ENCODE results near the gene NGF.

Gene NGF

GRCh38 chr1:115307661-115308060 is 30.4 kb downstream of the NGF start:
- DNase-seq, result no peak

DNA sequence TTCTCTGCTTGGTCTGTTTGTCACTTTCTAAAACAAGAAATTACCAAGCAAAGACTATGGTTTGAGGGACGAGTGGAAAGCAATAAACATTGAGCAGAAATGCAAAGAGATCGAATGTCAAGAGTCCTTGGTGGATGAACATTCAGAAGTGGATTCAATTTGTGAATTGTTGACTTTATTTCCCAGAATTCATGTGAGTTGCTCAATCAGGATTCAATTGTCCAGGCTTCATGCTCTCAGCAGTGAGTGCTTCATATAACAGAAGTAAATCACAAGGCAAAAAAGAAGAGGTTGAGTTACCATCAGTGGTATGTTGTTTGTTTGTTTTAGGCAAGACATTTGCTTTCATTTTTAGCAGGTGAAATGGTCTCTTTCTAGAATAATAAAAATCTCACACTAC is 31.9 kb downstream of the NGF start:
- no peak for DNase-seq

DNA sequence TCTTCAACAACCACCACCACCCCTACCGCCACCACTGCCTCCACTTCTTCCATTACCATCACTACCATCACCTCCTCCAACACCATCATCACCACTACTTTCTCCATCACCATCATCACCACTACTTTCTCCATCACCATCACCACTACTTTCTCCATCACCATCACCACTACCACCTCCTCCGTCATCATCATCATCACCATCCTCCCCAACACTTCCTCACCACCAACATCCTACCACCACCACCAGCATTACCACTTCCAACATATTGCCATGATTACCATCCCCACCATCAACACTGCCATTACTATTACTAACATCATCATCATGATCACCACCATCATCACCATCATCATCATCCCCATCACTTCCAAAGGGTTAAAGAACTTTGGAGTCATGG is 34.7 kb downstream of the NGF start:
- no peak for DNase-seq

DNA sequence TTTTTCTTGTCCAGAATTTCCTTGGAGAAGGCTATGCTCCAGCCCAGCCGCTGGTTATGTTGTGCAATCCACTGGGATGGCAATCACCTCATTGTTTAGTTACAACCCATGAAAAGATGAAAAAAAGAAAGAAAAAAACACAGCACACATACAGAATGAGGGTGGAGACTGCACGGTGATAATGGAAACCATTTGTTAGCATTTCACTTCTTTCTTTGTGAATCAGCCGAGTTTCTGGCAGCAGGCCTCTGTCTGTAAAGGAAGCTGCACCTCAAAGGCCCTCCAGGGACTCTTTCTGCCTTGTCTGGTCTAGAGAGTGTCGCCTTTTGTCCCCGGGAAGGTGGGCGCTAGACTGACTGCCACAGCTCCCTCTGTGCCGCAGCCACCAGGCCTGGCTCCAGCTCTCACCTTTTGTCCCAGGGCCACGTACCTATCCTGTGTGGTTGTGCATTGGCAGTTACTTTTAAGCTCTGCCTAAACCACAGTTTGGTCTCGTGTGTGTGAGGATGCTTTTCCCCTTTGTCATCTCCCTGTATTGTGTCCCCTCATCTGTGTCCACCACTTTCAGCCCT is 35.6 kb downstream of the NGF start:
- no peak for DNase-seq

DNA sequence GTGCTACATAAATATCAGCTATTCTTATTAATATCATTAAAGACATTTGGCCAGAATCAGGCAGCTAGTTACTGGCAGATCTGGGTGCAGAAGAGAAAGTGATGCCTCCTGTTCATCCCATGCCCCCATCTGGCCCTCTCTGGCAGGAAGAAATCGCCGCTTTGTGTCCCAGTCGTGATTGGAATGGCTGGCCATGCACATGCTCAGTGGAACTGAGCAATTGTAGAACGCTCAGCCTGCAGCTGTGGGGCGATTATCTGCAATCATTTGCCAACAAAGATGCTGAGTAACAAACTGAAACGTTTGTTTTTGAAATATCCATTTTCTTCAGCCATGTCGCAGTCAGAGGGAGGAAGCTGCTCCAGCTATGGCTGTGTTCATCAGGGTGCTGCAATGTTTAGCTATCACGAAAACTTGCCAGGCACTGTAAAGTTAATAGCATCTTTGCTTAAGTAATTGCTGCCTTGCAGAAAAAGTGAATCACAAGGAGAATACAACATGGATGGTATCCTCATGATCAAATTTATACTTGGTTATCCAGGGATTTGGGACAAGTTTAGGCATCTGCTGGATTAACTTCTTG is 36.5 kb downstream of the NGF start:
- DNase-seq, result no peak

GRCh38 chr1:115300087-115300876 is 37.8 kb downstream of the NGF start:
- DNase-seq, result no peak

GRCh38 chr1:115299266-115299665 is 38.8 kb downstream of the NGF start:
- no peak for DNase-seq

- no peak for DNase-seq
Measured at GRCh38 chr1:115296981-115297380, 41.1 kb downstream of the NGF start.

GRCh38 chr1:115295904-115296696 is 41.9 kb downstream of the NGF start:
- no peak for DNase-seq

- no peak for DNase-seq
Measured at GRCh38 chr1:115293899-115294298, 44.1 kb downstream of the NGF start.

DNA sequence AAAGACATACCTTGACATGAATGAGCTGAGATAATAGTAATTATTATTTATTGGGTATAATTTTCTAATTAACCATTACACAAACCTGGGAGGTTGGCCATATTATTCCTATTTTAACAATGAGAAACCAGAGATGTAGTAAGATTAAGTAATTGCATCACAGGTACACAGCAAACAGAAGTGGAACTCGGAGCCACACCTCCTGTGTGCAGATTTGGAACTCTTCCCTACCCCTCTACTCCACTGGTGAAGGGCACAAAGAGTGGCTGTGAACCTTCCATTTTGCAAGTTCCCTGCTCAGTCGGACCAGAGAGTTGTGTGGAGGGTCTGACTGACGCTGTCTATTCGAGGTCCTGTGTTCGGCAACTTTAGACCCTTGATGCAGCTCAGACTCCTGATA is 45.0 kb downstream of the NGF start:
- DNase-seq, result no peak

DNA sequence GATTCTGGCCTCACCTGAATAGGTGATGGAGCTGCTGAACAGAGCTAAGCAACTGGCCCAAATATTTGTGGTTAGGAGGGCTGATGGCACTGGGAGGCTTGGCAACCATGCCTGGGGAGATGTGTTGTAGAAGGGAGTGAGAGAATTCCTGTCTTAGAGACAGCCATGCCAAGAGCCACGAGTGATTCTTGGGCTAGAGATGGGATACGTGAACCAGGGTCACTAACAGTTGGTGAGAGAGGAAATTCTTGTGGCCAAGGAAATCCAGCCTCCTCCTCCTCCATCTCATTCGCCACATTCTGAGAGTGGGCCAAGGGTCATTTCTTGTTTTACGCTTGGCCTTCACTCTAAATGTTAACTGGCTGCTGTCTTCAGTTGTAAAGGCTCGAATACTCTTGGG is 46.3 kb downstream of the NGF start:
- no peak for DNase-seq

DNA sequence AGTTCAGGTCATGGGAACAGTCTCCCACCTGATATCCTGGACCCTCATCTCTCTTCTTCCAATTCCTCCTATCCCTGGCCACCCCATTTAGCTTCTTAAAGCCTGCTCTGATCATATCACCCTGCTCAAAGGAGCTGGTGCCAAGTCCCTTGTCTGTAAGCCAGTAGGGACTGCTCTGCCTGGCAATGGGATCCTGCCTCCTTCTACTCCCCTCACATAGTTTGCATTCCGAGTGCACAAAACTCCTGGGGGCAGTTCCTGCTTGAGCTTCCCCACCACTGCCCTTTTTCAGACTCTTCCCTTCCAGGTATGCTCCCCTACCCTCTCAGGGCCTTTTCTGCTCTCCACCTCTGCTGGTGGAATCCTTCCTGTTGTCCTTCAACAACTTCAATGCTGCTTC is 48.1 kb downstream of the NGF start:
- no peak for DNase-seq

- DNase-seq, result no peak
Measured at GRCh38 chr1:115288591-115289198, 49.4 kb downstream of the NGF start.

GRCh38 chr1:115286431-115287205 is 51.4 kb downstream of the NGF start:
- DNase-seq, result no peak

DNA sequence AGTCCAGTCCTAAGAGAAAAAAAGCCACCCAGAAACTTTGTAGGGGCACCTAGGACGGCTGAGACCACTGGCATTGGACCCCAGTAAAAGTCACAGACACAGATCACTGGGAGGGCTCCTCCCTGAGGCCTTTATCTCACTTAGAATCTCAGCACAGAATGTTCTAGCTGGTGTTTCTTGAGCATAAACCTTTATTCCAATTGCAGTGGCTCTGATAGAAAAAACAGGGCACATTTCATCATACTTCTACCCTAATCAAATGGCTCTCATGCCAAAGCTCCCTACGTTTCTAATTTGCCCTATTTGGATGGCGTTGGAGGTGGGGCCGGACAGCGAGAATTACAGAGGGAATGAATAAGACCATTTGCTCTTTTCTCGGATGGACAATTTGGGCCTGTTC is 53.8 kb downstream of the NGF start:
- DNase-seq, result no peak

DNA sequence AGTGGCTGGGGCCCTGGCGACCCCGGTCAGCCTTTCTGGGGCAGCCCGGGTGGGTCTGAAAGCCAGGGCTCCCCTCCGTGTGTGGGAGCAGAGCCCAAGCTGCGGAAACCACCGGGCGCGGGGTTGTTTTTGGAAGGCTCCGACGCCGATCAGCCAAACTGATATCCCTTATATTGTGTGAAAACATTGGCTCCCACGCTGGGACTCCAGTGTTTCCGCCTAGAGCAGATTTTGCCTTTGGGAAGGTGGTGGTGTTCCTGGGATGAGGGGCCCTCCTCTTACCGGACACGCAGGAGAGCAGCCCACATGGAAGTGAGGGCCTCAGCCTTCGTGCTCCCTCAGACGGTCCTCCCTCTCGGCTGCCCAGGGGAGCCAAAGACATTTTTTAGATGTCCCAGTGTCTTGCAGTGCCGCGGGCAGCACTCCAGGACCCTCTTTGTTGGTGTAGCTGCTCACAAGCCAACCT is 54.3 kb downstream of the NGF start:
- no peak for DNase-seq

DNA sequence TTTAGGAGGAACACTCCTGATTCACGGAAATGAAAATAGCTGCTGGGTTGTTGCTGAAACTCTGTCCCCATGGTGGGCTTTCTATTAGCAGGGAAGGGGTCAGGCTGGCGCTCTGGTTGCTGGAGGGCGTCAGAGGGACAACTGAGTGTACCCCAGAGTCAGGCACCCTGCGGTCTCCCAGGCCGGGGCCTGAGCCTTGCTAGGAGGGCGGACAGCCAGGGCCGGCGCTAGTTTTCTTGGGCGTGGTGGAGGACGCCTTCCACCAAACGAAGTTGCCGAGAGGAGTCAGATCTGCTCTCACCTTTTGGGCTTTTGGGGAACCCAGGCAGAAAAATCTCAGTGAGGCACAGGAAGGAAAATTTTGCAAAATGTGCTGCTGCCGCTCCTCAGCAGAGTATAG is 54.8 kb downstream of the NGF start:
- DNase-seq, result no peak

DNA sequence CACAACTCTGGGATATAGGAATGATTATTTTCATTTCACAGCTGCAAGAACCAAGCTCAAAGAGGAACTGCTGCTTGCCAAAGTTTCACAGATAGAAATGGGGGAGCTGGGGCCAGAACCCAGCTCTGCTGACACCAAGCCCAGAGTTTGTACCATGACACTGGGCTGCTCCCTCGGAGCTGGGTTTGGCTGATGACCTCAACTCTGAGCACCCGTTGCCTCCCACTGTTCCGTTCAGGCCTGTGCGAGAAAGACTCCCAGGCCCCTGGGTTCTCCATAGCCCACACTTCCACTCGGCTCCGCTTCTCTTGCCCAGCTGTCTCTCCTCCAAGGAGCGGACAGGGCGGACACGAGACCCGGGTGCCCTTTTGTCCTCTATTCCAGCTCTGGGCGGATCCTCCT is 55.2 kb downstream of the NGF start:
- DNase-seq, result no peak

DNA sequence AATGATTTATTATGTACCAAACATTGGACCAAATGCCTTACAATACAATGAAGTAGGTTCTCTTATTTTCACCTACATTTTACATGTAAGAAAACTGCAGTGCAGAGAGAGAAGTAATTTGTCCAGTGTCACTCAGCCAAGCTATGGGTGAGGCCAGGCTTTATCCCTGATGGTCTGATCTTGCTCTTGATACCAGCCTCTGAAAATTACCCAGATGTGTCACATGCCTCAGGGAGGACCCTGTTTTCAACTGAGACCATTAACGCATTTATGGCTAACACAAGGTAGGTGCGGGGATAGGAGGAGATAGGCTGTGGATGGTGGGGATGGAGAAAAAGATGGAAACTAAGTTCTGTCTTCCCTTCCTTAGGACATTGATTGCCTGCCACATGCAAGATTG is 56.9 kb downstream of the NGF start:
- no peak for DNase-seq

DNA sequence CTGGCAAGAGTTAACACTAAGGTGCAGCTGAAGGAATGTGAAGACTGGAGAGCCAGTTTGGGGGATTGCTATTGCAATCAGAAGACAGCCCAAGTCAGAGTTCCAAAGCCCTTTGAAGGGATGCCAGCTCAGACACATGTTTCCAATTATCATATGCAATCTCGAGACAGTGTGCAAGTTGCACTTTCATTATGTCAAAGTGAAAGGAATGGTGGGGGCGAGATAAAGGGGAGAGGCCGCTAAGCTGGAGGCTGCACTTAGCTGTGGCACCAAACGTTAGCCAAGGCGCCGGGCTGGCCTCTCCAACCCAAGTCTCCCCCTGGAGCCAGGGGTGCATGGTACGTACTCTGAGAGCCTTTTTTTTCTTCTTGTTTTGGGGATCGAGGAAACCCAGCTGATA is 58.0 kb downstream of the NGF start:
- no peak for DNase-seq

DNA sequence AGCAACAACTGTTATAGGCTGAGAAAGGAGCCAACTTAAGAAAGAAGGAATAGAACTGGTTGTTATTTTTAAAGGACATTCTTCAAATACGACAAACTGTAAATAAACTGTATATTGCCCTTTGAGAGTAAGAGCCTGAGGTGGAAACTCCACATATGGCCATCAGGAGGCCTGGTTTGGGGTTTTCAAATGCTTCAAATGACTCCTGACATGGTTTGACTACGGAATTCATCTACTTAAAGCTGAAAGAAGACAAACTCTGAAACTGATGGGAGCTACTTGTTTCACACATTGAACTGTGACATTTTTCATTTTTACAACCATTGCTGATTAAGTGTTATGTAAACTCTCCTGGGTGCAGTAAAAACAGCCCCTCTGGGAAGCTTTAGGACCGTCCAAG is 59.8 kb downstream of the NGF start:
- DNase-seq, result no peak
